NCI-H446 (cell line): Measurements from ENCODE around the gene VCAM1.

Experiments
- DNase-seq, 2 experiments: peaks; one replicate each; lab custom pipeline; 2025; lab: John Stamatoyannopoulos, UW

Gene VCAM1

DNA sequence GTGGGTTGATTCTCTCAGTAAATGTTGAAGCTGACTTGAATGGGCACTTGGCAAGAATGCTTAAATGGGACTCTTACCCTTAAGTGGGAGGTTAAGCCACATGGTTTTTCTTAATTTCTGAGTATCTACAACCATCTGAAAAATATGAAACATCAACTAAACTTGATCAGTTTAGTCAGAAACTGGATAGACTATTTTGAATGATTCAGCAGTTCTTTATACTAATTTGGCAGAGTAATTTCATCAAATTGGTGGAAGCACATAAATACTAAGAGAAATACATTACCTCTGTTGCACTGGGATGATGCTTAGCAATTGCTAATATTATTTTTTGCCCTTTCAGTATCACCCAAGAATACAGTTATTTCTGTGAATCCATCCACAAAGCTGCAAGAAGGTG lies 4.7 kb downstream of the VCAM1 start:
- no peak for DNase-seq

- no peak for DNase-seq
Measured at GRCh38 chr1:100730130-100730529, 10.6 kb downstream of the VCAM1 start.

GRCh38 chr1:100731309-100731708 lies 11.8 kb downstream of the VCAM1 start:
- no peak for DNase-seq

DNA sequence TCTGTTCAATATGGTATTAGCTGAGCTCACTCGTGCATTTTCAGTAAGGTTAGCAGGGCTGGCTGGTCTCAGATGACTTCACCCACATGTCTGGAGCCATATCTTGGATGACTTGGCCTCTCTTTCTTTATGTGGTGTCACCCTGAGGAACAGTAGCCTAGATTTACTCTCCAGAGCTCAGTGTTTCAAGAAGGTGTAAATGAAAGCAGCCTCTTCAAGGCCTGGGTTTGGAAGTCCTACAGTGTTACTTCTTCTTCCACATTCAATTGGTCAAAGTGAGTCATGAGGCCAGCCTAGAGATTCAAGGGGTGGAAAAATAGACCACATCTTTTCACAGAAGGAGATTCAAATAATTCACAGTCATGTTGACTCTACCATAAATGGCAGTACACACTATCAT lies 12.2 kb downstream of the VCAM1 start:
- DNase-seq, result no peak

- DNase-seq, result no peak
Measured at GRCh38 chr1:100734676-100735075, 15.1 kb downstream of the VCAM1 start.

DNA sequence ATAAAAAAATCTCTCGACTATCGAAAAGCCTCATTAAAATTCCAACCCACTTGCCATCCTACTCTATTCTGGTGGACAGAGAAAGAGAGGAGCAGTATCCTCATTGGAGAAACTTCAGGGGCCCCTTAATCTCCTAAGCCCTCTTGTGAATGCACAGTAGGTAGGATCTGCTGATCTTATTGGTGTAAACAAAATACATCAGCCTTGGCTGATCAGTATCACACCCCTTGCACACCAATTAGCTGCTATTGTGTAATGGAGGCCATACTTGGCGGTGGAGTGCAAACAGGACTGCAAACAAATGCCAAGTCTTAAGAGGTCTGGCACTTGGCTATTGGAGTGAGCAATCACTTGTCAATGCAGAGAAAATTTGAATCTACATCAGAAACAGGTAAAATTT lies 15.7 kb downstream of the VCAM1 start:
- DNase-seq, result peak in 1 of 2 experiments; percentile 50

DNA sequence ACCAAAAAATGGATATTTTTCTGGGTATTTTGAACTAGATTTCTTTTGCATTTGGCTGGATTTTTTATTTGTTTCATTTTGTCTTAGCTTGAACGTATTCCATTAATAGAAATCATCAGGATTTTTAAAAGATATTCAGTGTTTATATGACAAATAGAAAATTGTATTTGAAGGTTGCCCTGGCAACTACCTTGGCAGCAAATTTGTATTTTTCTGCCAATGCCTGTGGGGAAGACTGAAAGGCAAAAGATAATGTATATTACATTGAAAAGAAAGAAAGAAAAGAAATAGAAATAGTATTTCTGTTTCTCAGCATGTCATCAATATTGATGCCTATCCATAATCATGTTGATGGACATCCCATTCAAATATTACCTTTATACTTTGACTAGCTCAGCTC lies 16.8 kb downstream of the VCAM1 start:
- DNase-seq, result peak; percentile 31 to 52

DNA sequence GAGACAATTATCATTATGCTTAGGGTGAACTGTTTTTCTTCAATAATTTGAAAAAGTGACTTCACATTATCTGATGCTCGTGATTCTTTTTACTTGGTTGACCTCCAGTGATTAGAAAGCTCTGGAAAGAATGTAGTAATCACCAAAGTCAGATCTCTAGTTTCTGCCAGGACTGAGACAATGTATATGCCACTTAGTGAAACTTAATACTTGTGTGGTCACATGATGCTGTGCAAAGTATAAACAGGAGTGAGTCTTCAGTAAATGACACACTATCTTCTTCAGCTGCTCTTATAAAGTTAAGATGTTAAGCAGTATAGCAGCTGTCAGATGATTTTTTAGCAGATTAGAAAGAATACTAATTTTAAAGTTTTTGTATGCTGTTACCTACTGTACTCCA lies 17.2 kb downstream of the VCAM1 start:
- DNase-seq, result peak in 1 of 2 experiments; percentile 13

DNA sequence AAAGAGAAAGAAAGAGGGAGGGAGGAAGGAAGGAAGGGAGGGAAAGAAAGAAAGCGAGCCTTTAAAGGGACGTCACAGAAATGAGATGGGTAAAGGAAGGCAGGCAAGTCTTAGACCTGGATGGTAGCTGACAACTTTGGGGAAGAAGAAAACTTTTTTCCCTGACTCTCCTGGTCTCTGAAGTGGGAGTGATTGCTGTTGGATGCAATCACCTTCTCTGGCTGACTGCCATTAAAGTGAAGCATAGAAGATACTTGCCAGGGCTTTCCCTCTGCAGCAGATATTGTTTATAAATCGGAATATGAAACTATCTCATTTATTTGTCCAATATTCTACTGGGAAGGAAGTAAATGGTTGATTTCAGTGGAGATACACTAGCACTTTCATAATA lies 27.0 kb downstream of the VCAM1 start:
- DNase-seq, result no peak

GRCh38 chr1:100747771-100748170 lies 28.2 kb downstream of the VCAM1 start:
- no peak for DNase-seq

DNA sequence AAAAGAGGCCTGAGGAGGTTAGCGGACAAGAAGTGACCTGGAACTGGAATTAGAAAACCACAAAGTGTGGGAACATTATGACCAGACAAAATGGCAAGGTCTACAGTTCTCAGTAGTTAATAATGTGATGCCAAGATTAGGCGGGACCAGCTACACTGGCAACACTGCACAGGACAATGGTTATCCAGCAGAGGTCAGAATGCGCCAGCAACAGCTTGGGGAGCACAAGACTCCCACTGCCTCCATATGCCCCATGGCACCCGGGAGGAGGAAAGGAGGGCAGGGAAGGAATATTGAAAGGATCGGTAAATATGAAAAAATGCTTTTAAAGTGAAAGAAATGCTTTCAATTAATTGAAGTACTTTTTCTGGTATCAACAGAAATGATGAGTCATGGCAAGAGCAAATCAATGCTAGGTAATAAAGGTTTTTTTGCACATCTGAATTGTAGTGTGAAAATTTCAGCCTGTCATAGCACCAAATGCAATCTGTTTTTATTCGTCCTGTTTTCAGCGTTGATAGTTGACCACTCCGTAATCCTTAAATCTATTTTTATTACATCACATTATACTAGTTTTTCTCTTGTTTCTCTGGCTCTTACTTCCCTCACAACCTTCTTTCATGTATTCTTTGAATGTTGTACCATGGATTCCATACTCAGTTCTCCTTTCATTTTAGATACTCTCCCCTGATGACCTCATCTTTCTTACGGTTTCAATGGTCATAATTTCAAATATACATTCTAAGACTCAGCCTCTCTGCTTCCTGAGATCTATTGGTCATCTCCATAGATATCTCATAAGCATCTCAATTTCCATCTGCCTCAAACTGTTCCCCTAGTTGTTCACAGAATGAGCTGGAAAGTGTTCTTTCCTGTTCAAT lies 30.7 kb downstream of the VCAM1 start:
- DNase-seq, result no peak

DNA sequence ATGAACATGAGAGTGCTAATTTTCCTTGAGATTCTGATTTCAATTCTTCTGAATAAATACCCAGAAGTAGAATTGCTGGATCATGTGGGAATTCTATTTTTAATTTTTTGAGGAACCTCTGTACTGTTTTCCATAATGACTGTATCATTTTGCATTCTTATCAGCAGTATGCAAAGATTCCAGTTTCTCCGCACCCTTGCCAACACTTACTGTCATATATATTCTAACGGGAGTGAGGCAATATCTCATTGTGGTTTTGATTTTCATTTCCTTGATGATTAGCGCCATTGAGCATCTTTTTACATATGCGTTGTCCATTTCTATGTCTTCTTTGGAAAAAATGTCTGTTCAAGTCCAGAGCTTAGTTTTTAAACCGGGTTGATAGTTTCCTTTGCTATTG lies 33.2 kb downstream of the VCAM1 start:
- DNase-seq, result no peak

GRCh38 chr1:100757946-100758345 lies 38.4 kb downstream of the VCAM1 start:
- no peak for DNase-seq

GRCh38 chr1:100759188-100759587 lies 39.6 kb downstream of the VCAM1 start:
- no peak for DNase-seq

DNA sequence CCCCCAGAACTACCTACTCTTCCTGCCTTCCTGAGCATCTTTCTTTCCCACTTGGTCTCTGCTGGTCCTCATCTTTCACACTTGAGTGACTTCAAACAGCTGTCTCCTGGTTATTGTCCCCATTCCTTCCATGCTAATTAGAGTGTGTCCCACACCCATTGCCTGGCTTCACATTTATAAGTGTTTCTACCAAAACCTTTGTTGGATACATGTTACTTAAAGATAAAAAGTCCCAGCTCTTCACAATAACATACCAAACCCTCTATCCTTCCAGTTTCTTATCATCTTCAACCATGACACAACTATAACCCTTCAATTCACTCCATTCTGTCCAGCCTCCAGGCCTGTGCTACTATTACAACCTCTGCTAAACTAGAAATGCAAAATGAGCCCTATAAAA lies 41.0 kb downstream of the VCAM1 start:
- no peak for DNase-seq

DNA sequence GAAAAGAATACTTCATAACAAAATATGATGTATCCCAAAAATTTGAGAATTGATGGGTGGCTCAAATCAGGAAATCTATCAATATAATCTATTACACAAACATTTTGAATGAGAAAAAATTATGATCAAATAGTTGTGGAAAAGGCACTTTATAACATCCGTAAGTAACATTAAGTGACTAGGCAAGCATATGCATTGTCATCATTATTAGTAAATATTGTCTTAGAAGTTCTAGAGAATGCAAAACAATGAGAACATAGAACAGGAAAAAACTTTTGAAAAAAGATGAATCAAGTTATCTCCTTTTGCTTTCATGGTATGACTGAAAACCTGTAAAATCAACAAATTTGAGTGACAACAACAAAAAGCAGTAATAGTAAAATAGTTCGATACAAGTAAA lies 42.9 kb downstream of the VCAM1 start:
- DNase-seq, result no peak

DNA sequence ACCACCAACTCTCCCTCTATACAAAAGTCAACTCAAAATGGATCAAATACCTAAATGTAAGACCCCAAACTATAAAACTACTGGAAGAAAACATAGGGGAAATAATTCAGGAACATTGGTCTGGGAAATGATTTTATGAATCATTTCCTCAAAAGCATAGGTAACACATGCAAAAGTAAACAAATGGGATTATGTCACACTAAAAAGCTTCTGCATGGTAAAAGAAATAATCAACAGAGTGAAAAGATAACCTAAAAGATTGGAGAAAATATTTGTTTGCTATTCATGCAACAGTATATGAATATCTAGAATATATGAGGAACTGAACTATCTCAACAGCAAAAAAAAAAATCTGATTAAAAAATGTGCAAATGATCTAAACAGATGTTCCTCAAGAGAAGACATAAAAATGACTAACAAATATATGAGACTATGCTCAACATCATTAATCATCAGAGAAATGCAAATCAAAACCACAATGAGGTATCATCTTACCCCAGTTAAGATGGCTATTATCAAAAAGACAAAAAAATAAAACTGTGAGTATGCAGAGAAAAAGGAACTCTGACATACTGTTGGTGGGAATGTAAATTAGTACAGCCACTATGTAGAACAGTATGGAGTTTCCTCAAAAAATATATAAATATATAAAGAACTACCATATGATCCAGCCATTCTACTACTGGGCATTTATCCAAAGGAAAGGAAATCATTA lies 47.8 kb downstream of the VCAM1 start:
- no peak for DNase-seq

- no peak for DNase-seq
Measured at GRCh38 chr1:100769323-100769722, 49.8 kb downstream of the VCAM1 start.

GRCh38 chr1:100769906-100770646 lies 50.5 kb downstream of the VCAM1 start:
- no peak for DNase-seq

- no peak for DNase-seq
Measured at GRCh38 chr1:100773444-100773843, 53.9 kb downstream of the VCAM1 start.

GRCh38 chr1:100774370-100774769 lies 54.8 kb downstream of the VCAM1 start:
- DNase-seq, result no peak

GRCh38 chr1:100775483-100775882 lies 55.9 kb downstream of the VCAM1 start:
- DNase-seq, result no peak

DNA sequence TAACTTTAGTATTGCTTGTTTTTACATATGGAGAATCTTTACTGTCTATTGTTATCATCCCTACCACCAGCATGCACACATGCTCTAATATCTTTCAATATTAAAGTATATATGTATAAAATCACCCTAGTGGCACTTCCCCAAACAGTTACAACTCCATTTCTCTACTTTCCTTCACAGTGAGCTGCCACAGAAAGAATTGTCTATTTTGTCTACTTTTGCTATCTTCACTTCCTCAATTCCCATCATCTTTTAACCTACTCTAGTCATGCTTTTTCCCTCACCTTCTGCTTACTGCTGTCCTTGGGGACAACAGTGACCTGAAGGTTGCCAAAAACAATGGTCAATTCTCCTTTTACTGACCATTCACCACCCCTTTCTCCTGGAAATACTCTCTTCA lies 59.2 kb downstream of the VCAM1 start:
- no peak for DNase-seq
